SH-SY5Y (cell line): Measurements from ENCODE around the gene PSEN1.

Experiments used
- GATA2 ChIP-seq: IDR thresholded peaks from 2 replicates; pipeline ENCODE4 v1.6.1; 2011; ENCODE audit warnings: mild to moderate bottlenecking, low read depth, low read length
- GATA3 ChIP-seq: IDR thresholded peaks from 2 replicates; pipeline ENCODE4 v1.6.1; 2011; ENCODE audit warnings: low read depth, mild to moderate bottlenecking, low read length, moderate library complexity

- no peak for TF ChIP-seq GATA2
- no peak for TF ChIP-seq GATA3
Observed at GRCh38 chr14:73180385-73180805, 44.1 kb downstream of the PSEN1 start.
